EH (cell line): ENCODE data around the gene GRID1.

Experiments used
- DNase-seq: peaks from one replicate; pipeline ENCODE4 v3.0.0-alpha.2; 2015; ENCODE audit warnings: low read depth

Gene GRID1

DNA sequence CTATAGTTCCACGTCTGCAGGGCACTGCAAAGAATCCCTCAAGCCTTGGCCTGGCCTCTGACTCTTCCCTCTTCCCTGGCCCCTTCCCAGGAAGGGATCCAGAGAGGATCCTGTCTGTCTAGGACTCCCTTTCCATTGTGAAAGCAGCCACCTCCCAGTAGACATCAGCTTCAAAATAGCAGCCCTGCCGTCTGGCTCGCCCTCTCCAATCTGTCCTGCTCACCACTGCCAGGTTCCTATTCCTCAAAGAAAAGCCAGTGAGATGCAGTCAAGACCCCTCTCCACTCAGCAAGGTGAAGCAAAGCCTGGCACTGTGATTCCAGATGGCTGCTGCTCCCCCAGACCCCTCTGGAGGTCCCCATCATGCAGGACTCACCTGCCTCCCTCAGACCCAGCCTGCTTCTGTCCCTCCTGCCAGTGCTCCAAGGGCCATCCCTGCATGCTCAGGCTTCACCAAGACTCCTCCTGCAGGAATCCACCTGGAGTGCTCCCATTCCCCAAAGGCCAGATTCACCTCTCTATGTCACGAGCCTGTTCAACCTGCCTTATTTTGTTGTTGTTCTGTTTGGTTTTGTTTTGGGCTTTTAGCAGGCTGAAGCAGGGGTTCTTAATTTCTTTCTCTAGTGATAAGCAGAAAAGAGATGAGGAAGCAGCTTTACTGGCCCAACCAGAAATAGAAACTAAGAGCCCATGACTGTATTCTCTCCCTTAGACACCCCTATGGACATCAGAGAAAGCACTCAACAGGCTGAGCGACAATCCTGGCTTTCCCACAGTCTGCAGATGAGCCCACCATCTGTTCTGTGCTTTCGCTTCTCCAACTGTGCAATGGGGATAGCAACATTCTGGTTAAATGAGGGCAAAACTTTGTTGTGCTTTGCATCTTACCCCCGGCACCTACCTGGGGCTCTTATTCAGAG, 305.1 kb downstream of the GRID1 start:
- DNase-seq: no peak

GRCh38 chr10:86060386-86061277, 306.0 kb downstream of the GRID1 start:
- no peak for DNase-seq

GRCh38 chr10:86059892-86060291, 306.7 kb downstream of the GRID1 start:
- DNase-seq: no peak

DNA sequence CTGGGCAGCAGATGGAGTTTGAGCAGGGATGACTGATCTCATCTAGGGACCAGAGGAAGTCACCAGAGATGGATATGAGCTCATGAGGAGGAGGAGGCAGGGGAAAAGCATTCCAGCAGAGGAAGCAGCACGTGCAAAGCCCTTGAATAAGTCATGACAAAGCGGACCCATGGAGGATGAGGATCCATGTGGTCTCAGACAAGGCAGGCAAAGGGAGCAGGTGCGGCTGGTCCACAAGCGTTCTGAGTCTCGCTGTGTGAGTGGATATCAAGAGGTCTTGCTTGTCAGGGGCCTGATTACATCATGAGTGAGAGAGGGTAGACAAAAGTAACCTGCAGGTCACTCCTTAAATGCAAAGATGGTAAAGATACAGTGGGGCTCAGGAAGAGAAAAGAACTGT, 307.6 kb downstream of the GRID1 start:
- DNase-seq: no peak

DNA sequence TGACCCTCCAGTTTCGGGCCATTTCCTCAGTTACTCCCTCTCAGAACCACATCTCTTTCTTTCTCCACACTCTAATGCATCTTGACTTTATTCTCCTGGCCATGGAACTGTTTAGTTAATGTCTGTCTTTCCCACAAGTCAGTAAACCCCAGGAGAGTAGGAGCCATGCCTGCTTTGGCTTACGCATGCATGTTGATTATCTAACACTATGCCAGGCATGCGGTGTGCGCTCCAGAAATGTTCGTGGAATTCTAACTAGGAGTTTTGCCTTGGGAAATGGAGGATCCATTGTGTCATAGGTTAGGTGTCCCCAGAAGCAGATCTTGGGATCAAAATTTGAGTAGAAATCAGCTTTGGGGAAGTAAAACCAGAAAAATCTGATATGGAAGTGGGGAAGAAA, 308.9 kb downstream of the GRID1 start:
- no peak for DNase-seq

- DNase-seq: no peak
Measured at GRCh38 chr10:86056672-86057071, 309.9 kb downstream of the GRID1 start.

- no peak for DNase-seq
Measured at GRCh38 chr10:86055928-86056327, 310.7 kb downstream of the GRID1 start.

DNA sequence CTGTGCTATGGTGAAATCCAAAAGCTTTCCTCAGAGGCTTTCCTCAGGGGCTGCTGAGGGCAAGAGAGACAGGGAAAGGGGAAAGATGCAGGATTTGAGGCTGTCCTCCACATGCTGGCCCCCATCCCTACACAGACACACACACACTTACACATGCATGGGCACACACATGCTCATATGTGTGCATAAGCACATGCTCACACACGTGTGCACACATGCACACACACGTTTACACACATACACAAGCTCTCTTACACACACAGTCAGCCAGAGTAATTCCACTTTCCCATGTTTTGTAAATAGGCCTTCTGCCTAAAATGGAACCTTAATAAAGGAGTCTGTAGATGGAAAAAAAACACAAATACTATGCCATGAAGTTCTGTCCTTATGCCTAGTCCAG, 312.9 kb downstream of the GRID1 start:
- no peak for DNase-seq

- DNase-seq: no peak
Measured at GRCh38 chr10:86051586-86051985, 315.0 kb downstream of the GRID1 start.

DNA sequence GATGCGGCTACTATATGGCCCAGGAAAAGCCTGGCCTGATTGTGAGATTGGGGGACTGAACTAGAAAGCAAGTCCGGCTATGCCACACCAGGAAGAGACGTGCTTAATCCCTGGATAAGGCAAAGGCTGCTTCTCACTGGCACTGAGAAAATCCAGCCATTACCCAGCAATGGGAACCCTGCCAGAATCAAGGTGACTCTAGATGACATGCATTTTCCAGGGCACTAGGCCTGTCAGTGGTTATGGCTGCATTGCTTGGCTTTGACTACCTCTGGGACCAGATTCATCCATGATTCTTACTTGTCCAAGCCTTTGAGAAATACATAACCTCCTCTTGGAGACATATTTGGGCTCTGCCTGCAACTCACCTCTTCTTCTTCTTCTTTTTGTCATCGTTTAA, 317.2 kb downstream of the GRID1 start:
- DNase-seq: no peak

- no peak for DNase-seq
Measured at GRCh38 chr10:86048973-86049372, 317.6 kb downstream of the GRID1 start.

GRCh38 chr10:86048571-86048970, 318.0 kb downstream of the GRID1 start:
- DNase-seq: no peak

DNA sequence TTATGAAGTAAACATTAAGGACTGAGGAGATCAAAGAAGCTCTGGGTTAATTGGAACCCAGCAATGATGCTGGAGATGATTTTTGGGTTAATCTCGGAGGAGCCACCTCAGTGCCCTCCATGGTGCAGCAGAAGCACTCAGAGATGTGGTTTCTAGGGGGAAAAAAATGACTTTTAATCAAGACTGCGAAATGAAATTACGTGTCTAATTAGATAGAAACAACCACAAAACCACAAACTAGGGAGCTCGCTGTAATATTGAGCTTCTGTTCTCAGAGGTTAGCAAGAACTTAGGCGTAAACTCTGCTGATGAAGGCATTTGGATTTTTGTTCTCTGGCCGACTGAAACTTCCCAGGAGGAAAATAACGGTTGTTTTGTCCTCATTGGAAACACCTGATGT, 319.0 kb downstream of the GRID1 start:
- no peak for DNase-seq

DNA sequence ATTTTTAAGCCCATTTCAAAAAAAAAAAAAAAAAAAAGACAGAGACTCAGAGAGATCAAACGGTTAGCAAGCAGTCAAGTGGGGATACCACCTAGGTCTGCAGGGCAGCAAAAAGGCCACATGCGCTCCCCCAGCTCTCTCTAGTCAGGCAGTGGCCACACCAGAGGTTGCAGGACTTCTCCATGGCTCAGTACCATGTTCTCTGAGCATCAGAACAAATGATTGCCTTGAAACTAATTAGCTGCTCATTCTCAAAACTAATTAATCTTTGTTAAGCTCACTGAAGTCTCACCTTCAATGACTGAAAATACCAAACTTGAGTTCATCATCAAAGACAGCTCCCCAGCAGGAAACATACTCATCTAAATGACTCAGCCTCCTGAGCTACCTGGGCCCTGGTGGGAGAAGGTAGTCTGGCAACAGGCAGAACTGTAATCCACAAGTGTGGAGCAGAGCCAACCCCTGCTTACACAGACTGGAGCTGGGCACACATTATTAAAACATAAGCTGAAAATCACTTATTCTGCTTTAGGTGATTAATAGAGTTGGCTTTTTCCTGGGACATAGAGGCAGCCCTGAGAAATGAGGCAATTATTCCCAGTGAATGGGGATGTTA, 319.6 kb downstream of the GRID1 start:
- DNase-seq: no peak

- DNase-seq: no peak
Measured at GRCh38 chr10:86045896-86046295, 320.7 kb downstream of the GRID1 start.

DNA sequence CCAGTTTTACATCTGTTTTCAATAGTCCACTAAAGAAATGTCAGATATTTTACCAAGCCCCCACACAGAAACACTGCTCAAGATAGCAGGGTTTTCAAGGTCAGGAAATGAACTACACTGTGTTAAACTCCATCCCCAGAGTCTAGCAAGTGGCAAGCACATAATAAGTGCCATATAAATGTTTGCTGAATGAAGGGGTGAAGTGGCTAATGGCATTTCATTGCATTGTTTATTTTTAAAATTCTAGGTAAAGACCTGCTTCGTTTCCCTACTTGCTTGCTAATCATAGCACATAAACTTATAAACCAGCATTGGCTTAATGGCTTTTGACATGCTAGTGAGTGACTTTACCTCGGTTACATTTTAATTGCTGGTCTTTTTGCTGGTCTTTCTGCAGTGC, 322.6 kb downstream of the GRID1 start:
- no peak for DNase-seq

DNA sequence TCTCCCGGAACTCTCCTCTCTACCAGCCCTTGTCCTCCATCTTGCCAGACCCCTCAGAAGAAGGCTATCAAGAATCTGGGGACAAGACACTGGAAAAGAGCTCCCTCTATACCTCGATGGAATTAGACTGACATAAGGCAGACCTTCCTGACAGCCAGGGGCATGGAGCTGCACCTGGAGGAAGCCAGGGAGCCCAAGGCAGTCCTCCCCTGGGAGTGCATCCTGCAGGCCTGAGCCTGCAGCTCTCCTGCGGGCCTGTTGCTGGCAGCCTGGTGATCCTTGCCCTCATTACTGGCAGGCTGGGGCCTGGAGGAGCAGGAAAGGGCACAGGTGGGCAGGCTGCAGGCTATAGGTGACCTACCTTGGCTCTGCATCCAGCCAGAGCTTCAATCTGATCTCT, 323.4 kb downstream of the GRID1 start:
- no peak for DNase-seq

DNA sequence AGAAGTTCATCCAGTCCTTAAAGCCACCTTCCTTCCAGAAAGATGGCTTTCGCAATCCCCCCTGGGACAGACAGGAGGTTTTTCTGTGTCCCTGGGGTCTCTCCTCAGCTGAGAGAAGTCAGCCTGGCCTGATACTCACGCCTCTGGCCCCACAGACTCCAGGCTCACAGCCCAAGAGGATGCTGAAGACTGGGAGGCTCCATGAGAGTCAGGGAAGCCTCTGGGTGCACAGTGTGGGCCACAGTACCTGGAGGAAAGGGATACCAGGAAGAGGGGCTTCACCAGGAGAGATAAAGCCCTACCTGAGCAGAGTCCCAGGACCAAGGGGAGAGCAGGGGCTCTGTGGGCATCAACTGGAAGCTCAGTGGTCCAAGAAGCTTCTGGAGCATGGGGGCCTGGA, 324.4 kb downstream of the GRID1 start:
- no peak for DNase-seq

- no peak for DNase-seq
Measured at GRCh38 chr10:86041116-86041515, 325.5 kb downstream of the GRID1 start.

- DNase-seq: no peak
Measured at GRCh38 chr10:86038371-86038770, 328.2 kb downstream of the GRID1 start.

DNA sequence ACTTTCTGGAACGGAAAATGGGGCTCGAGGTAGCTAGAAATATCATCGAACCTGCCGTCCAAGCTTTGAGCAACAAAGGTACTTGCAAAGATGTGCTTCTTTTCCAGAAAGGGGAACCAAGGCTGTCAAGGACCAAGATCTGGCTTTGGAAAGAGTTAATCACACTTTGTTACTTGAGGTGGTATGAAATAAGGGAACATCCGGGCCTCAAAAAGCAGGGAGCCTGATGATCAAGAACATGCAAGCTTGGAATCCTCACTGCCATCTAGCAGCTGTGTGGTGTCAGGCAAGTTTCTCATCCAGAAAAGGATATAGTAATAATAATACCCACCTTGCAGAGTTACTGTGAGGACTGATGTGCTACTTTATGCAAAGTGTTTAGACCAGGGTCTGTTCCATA, 329.5 kb downstream of the GRID1 start:
- DNase-seq: no peak

GRCh38 chr10:86036544-86036831, 330.1 kb downstream of the GRID1 start:
- no peak for DNase-seq
